Transverse colon (tissue), 4 donors: ENCODE data around the gene RABL6. TPM values are rescaled to one million over a fixed set of nuclear protein-coding genes. Genes with fewer than 3 reads are reported as not detected.

Experiments used
- DNase-seq: peaks from one replicate; pipeline ENCODE4 v3.0.0-alpha.2; 2019
- H3K27ac ChIP-seq, 4 donors: fragments of 200-600 bp; sonication (generic); 2 replicates each; pipeline ENCODE4 v1.5.1; 2016 to 2018; ENCODE audit warnings: inconsistent platforms in 4 of 4
- H3K27me3 ChIP-seq: fragments of 200-600 bp; sonication (generic); 2 replicates; pipeline ENCODE4 v1.5.1; 2017; ENCODE audit warnings: inconsistent platforms
- H3K36me3 ChIP-seq, 4 donors: fragments of 200-600 bp; sonication (generic); 2 replicates each; pipeline ENCODE4 v1.5.1; 2017 to 2019; ENCODE audit warnings: inconsistent platforms in 4 of 4
- H3K4me1 ChIP-seq, 4 donors: fragments of 200-600 bp; sonication (generic); 2 replicates each; pipeline ENCODE4 v1.5.1; 2017 to 2020; ENCODE audit warnings: inconsistent platforms in 4 of 4
- H3K4me3 ChIP-seq, 4 donors: fragments of 200-600 bp; sonication (generic); 1 replicate in 1 of 4; 2 replicates in 3 of 4; pipeline versions ENCODE4 v1.5.1 to v1.6.1; 2017 to 2019; ENCODE audit warnings: inconsistent platforms in 4 of 4
- H3K9me3 ChIP-seq, 2 donors: fragments of 200-600 bp; sonication (generic); 2 replicates each; pipeline ENCODE4 v1.5.1; 2017 to 2019; ENCODE audit warnings: inconsistent platforms in 2 of 2
- CTCF ChIP-seq, 5 experiments: fragments of 200-600 bp in 3 of 5; fragments of 450-650 bp in 2 of 5; sonication (generic) in 3 of 5; IDR thresholded peaks; 1 replicate in 2 of 5; 2 replicates in 3 of 5; pipeline ENCODE4 v1.5.1; 2016 to 2017; ENCODE audit warnings: antibody characterized with exemption in 5 of 5, inconsistent platforms in 3 of 5, mild to moderate bottlenecking in 2 of 5, moderate library complexity in 1 of 5
- EP300 ChIP-seq: sonication (generic); formaldehyde crosslinking; IDR thresholded peaks from one replicate; pipeline ENCODE4 v1.6.1; 2017; ENCODE audit warnings: antibody characterized with exemption, low read depth
- POLR2A ChIP-seq: fragments of 450-650 bp; IDR thresholded peaks from one replicate; pipeline ENCODE4 v1.6.1; 2016; ENCODE audit warnings: antibody characterized with exemption, mild to moderate bottlenecking, moderate library complexity
- POLR2AphosphoS5 ChIP-seq, 3 donors: sonication (generic); formaldehyde crosslinking; IDR thresholded peaks; one replicate each; pipeline ENCODE4 v1.6.1; 2016; ENCODE audit warnings: antibody characterized with exemption in 3 of 3
- WGBS, 2 donors: methylation state at CpG; one replicate each; pipeline ENCODE4 v1.1.5; 2018; ENCODE audit warnings: low coverage in 1 of 2; 5-methylcytosine and 5-hydroxymethylcytosine counted together
- in situ Hi-C, 4 donors: fragments of 200-750 bp; cut with MboI; loops; one replicate each; pipeline versions ENCODE4 v1.15.0 to v1.15.1; 2017; ENCODE audit warnings: low sequenced_read_pairs in 3 of 4, low pct_ligation_motif_present in 1 of 4, low pct_unique_long_range_greater_than_20kb in 1 of 4
- intact Hi-C: fragments of 100-400 bp; cut with DNase I; formaldehyde crosslinking; loops from one replicate; pipeline ENCODE4 v1.15.1; 2023; ENCODE audit warnings: low total_unique reads
- total RNA-seq, 4 donors: library from RNA; depleted of rRNA; stranded (reverse); fragments of >200 nt; gene quantifications; one replicate each; pipeline ENCODE4 v1.1.0, GENCODE V29; 2016

The RABL6 gene
- total RNA-seq, 4 donors from 2014 or later = 71.3 to 227 (median 160) TPM

- Histone ChIP-seq H3K27ac (no peak overlapping the region), H3K36me3 (peaks cover 0 to 13% (median 2%) of the 10 kb centered on the region in 4 donors), H3K4me3 (no peak overlapping the region), H3K9me3 (no peaks in the 10 kb centered on the region), H3K27me3 (no peaks in the 10 kb centered on the region), H3K4me1 (peaks cover 0 to 8% (median 0%) of the 10 kb centered on the region in 4 donors)
- WGBS, 2 donors = 0 to 44% methylated on average over 1 of the region's 1 CpG
- no peak for TF ChIP-seq POLR2A
- TF ChIP-seq EP300 = no peak
- no peak for TF ChIP-seq CTCF (IDR thresholded peaks at IDR 0.05)
- no peak for TF ChIP-seq POLR2AphosphoS5 (IDR thresholded peaks at IDR 0.05)
- intact Hi-C loops = no loop called here
- DNase-seq = no peak
- in situ Hi-C loops = no loop called here
These were observed 7.7 kb downstream of the RABL6 start for GRCh38 chr9:136815422-136815782.

- Histone ChIP-seq H3K9me3 (no peaks in the 10 kb centered on the region), H3K4me1 (peaks cover 0 to 12% (median 4%) of the 10 kb centered on the region in 4 donors), H3K4me3 (peak overlapping the region in 3 of 4 donors; percentile 7 to 41 (median 18)), H3K36me3 (peaks cover 0 to 16% (median 7%) of the 10 kb centered on the region in 4 donors), H3K27ac (no peak overlapping the region), H3K27me3 (no peaks in the 10 kb centered on the region)
- intact Hi-C loops = no loop called here
- 60 to 77% methylated on average over 3 to 52 of the region's 83 CpGs for WGBS, 2 donors
- no peak for DNase-seq
- in situ Hi-C loops = no loop called here
- TF ChIP-seq POLR2AphosphoS5 (IDR thresholded peaks at IDR 0.05) = no peak
These were observed 13.4 kb downstream of the RABL6 start for GRCh38 chr9:136820971-136821825.

- no peak for TF ChIP-seq POLR2AphosphoS5 (IDR thresholded peaks at IDR 0.05)
- no peak for TF ChIP-seq POLR2A
- TF ChIP-seq CTCF (IDR thresholded peaks at IDR 0.05) = no peak
- TF ChIP-seq EP300 = no peak
- no peak for DNase-seq
- Histone ChIP-seq H3K9me3 (no peaks in the 10 kb centered on the region), H3K36me3 (peaks cover 0 to 20% (median 8%) of the 10 kb centered on the region in 4 donors), H3K27me3 (no peaks in the 10 kb centered on the region), H3K4me3 (peak overlapping the region in 2 of 4 donors; percentile 18 to 41), H3K4me1 (peaks cover 0 to 12% (median 4%) of the 10 kb centered on the region in 4 donors), H3K27ac (no peak overlapping the region)
- intact Hi-C loops (no loop called here), in situ Hi-C loops (no loop called here)
- WGBS, 2 donors = 40 to 95% methylated on average over 1 to 42 of the region's 42 CpGs
These were observed 14.2 kb downstream of the RABL6 start for GRCh38 chr9:136821826-136822544.

- DNase-seq = no peak
- WGBS, 2 donors = 86% methylated on average over 30 of the region's 30 CpGs; no CpG with 5 or more reads in 1 of the 2 donors
- in situ Hi-C loops = no loop called here
- TF ChIP-seq POLR2AphosphoS5 (IDR thresholded peaks at IDR 0.05) = no peak
- no peak for TF ChIP-seq EP300
- TF ChIP-seq POLR2A = no peak
- TF ChIP-seq CTCF (IDR thresholded peaks at IDR 0.05) = no peak
- Histone ChIP-seq H3K36me3 (peaks cover 0 to 23% (median 8%) of the 10 kb centered on the region in 4 donors), H3K27ac (no peak overlapping the region), H3K9me3 (no peaks in the 10 kb centered on the region), H3K27me3 (no peaks in the 10 kb centered on the region), H3K4me3 (no peak overlapping the region), H3K4me1 (peaks cover 0 to 12% (median 4%) of the 10 kb centered on the region in 4 donors)
- intact Hi-C loops = no loop called here
These were observed 15.6 kb downstream of the RABL6 start for GRCh38 chr9:136823136-136824046.
